Measurements from ENCODE around the gene SYT15.
"Not testable (repeated sequence)": the region's sequence is repeated elsewhere in the genome, so short reads cannot be mapped to it uniquely, and the experiment has no call there.

The SYT15 gene

DNA sequence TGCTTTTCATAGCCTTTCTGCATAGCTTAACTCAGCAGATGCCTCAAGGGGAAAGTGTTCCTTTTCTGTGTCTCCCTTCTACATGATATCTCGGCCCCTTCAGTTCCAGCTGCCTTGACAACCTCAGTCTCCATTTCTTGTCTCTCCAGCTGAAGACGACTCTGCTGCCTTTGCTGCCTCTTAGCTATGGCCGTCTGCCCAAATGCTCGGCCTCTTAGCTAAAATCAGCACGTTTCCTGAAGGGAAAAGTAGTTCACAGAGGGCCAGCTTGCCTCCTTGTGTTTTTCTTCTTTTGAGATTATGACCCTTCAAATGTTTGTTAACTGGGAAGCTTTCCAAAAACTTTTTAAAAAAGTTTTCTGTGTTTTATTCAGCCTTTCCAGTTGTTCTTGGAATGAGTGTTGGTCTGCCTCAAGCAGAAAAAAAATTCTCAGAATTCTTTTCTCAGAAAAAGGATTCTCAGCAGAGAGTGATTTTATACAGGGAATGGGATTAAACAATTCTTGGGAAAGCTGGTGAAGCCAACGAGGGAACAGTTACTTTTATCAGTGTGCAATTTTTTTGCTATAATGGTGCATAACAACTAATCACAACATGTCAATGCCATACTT is 15.6 kb downstream of the SYT15 start:
- not testable (repeated sequence) for DNase-seq

DNA sequence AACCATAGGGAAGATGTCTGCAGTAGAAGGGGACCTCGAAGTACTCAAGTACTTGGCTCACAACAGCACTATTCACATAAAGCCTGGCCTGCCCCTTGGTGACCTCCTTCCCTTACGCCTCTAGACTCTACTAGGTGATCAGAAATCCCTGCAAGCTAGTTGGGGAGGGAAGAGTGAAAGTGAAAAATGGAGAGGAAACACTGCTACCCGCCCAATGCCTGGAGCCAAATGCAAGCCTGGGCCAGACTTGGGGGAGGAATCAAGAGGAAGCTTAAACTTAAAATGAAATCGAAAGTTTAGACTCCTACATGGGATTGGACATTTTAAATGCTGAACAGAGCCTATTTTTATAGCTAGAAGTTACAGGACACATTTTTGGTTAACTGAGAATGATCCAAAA is 17.6 kb downstream of the SYT15 start:
- not testable (repeated sequence) for DNase-seq

DNA sequence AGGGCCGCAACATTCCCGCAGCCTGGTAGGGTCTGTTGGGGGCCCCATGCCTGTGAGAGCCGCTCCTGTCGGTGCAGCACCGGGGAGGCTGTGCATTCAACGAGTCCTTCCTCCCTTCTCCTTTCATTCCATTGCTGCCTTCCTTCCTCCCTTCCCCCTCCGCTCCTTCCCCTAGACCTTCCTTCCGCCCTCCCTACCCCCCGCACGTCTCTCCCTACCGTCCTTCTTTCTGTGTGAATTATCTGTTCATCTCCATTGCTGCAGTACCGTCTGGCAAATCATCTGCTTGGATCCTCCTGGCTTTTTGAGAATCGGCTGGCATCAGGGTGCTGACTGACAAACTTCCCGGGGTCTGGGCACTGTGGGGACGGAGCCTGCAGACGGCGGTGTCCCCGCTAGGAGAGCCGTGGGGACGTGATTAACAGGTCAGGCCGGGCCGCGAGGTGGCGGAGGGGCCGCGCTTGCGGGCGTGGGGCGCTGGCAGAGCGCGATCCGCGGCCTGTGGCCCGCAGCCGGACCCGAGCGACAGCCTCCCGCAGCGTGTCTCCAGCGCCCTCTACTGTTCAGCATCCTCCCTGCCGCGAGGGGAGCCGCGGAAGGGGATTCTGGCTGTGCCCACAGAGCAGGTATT is 18.8 kb downstream of the SYT15 start:
- not testable (repeated sequence) for DNase-seq

DNA sequence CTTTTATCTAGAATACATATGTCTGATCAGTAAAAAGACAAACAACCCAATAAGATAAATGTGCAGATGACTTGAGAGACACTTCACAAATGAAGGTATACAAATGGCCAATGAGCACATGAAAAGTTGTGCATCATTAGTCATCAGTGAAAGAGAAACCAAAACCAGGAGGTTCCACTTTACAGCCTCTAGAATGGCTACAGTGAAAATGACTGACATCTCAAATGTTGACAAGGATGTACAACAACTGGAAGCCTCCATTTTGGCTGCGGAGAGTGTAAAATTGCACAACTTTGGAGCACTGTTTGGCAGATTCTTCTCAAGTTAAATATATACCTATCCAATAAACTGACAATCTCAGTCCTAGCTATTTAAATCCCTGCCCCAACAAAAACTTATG is 21.6 kb downstream of the SYT15 start:
- not testable (repeated sequence) for DNase-seq

DNA sequence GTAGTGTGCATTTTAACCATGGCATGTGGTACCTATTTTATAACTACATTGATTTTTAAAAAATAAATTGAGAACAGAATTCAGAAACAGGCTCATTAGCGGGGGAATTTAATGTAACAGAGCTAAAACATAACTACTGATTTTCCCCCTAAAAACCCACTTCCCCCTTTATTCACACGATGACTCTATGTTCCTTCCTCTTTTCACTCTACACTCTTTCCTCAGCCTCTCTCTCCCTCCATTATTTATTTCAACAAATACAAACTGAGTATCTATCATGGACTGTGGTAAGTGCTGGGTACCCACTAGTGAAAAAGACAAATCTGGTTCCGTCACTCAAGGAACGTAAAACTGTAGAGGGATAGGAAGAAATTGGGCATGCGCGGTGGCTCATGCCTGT is 36.6 kb downstream of the SYT15 start:
- DNase-seq = not testable (repeated sequence)

DNA sequence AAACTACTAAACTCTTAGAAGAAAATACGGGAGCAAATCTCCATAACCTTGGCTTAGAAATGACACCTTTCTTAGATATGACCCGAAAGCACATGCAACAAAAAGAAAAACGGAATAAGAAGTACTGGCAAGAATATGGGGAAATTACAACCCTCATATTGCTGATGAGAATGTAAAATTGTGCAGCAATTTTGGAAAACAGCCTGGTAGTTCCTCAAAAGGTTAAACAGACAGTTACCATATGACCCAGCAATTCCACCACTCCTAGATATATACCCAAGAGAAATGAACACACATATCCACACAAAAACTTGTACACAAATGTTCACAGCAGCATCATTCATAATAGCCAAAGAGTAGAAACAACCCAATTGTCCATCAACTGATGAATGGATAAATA is 37.3 kb downstream of the SYT15 start:
- DNase-seq = not testable (repeated sequence)

DNA sequence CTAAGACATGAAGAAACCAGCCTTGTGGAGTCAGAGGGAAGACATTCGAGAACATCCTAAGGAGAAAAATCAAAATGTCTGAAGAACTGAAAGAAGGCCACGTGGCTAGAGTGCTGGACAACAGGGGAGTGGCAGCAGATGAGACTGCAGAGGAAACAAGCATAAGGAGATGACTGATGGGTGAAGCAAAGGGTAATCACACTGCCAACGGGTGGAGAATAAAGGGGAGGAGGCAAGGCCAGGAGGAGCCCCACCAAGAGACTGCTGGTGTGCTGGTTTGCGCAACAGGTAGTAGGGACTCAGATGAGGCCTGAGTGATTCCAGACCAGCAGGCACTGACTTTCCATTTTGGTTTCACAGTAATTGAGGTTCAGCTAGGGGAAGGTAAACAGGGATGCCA is 38.2 kb downstream of the SYT15 start:
- DNase-seq = not testable (repeated sequence)

DNA sequence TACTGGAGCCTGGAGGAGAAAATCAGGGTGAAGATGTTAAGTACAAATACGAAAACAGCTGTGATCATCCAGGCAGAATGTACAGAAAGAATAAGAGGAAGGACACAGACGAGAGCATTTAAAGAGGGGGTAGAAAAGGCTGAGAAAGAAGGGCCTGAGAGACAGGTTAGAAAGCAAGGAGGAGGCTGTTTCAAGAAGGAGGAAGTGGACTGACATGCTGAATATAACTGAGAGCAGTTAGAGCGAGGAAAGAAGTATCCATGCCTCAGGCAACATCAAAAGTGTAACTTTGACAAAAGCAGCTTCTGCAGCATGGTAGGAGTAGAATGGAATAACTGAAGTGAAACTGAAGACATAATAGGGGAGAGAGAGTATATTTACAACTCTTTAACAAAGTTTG is 39.0 kb downstream of the SYT15 start:
- DNase-seq = not testable (repeated sequence)

DNA sequence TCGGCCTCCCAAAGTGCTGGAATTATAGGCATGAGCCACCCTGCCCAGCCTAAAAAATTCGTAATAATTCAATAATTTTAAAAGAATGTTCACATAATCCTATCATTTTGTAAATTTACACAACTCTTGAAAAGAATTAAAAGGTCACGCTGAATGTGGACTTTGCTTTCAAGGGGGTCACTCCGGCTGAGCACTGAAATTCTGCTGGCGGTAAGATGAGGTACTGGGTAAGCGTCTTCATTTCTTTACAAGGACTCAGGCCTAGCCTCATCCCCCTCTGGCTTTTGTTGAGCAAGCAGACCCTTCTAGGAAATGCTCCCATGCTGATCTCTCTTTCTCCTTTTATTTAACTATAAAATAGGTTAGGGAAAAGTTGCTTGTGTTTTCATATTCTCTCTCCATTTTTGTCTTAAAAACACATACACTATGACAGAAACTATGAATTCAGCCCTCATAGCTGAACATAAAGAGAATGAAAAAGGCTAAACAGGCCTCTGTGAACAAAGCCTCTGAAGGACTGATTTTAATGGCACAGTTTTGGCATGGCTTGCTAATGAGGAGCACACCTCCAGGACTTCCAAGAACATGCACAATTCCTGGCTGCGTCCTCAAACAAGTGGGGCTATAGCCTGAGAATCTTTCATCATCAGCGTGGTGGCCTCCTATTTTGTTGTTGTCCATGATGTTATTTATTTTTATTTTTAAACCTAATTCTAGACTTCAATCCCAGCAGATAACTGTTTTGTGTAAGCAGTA is 45.1 kb downstream of the SYT15 start:
- DNase-seq = not testable (repeated sequence)

DNA sequence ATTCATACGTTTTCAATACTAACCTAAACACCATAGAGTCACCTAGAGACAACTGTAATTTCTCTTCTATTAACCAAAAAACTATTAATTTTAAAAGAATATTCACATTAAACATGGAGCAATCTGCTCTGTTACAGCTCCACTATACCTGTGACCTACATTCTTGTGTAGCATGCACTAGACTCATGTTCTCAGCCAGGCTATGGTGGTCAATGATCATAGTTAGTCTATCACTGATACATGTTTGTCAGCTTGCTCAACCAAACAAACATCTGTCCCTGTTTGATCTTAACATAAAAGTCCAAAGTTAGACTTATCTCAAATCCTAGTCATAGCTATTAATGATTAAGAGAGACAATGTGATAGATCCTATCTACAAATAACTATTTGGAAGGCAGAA is 50.9 kb downstream of the SYT15 start:
- DNase-seq = not testable (repeated sequence)

DNA sequence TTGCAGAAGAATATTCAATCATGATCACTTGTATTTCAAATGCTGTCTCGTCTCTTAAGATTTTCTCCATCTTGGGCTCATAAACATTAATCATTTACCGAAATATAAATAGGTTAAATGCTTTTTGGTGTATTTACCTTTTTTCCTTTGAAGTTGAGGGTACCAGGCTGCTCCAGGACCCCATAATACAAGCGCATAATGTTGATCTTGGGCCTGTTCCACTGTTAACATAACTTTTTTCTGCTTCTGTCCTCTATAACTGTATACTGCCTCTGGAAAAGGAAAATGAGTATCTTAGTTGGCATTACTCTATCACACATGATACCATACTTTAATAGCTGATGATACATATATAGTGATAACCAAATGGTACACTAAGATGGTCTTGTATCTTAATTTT is 51.9 kb downstream of the SYT15 start:
- DNase-seq = not testable (repeated sequence)

DNA sequence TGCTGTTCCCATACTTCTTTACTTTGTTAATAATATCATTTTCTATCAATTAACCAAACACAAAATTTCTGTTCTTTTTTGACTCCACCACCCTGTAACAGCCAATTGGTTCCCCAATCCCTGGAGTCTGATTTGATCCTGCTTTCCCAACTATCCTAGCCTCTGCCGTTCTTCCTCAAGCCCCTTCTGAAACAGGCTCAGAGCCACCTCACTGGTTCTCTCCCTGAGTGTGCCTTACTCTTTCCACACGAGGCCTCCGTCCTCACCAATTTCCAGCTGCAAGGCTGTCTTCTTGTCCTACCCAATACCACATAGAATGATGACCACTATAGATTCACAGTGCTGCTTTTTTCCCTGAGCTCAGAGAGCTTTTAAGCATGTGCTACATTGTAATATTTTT is 52.8 kb downstream of the SYT15 start:
- not testable (repeated sequence) for DNase-seq

DNA sequence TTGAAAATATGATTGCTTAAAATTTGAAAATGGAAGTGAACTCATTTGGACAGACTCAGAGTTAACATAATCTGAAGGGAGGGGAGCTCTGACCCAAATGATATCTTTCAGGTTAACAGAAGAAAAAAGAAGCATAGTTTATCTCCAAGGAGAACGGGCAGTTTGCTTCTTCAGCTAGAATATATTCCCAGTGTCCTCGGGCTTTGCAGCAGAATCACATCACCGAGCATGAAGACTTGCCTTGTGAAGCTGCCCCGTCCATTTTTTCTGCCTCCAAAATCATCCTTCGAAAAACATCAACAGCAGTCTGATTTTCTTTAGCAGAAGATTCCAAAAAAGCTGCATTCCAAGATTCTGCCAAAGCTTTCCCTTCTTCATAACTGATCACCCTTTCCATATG is 55.8 kb downstream of the SYT15 start:
- not testable (repeated sequence) for DNase-seq

DNA sequence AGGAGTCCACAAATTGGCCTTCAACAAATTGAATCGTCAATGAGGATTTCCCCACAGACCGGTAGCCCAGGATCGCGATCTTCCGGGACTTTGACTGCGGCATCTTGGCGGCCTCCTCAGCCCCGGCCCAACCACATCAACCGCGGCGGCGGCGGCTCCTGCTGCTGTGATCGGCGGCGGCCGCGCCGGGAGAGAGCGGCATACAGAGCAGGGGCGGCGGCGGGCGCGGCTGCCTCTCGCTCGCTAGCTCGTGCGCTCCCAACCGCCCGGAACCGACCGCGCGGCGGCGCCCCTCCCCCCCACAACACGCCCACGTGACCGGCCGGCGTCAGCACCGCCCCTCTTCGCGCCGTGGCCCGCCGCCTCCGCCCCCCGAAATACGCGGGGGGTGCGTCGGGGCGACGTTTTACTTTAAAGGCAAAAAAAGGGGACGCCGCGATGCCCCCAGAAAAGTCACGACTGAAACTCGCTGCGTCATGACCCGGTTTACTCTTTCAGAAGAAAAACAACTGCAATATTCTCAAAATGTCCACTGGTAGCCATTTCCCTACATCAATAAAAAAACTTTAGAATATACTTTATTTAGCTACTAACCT is 56.5 kb downstream of the SYT15 start:
- not testable (repeated sequence) for DNase-seq

DNA sequence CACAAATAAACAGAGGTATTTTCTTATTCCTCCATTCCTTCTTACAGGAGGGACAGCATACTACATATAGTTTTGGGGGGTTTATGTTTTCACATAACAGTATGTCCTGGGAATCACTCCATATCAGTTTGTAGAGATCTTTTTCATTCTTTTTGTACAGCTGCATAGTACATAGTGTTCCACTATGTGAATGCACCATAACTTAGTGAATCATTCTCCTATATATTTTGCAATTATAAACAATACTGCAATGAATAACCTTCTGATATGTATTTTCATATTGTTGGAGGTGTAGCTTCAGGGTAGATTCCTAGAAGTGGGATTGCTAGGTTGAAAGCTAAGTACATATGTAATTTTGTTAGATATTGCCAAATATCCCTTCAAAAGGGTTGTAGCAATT is 61.1 kb downstream of the SYT15 start:
- DNase-seq = not testable (repeated sequence)
